SK-N-SH (cell line): ENCODE results near the gene KCNJ12.
"Not testable (repeated sequence)": the region's sequence is repeated elsewhere in the genome, so short reads cannot be mapped to it uniquely, and the experiment has no call there.

Experiments used
- GABPA ChIP-seq: IDR thresholded peaks from 2 replicates; pipeline ENCODE4 v1.4.0; 2012; ENCODE audit warnings: low read depth, mild to moderate bottlenecking
- MXI1 ChIP-seq: IDR thresholded peaks from 2 replicates; pipeline ENCODE4 v1.6.1; 2012; ENCODE audit warnings: mild to moderate bottlenecking, low read depth, low read length, improper control_type of control experiment

DNA sequence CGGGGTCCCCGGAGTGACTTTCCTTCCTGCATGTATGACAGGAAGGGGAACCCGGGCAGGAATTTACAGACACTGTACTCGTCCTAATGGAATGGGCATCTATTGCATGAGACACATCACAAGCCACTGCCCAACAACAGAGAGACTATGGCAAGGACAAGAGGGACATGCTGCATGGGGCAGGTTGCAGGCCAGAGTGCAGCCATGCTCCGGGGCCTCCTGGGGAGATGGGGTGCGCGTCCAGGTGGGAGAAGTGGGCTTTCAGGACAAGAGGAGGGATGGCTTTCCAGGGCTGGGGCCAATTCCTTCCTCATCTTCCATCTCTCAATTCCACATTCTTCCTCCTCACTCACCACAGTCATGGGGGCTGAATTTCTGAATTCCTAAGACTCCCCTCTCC lies 60.3 kb downstream of the KCNJ12 start:
- not testable (repeated sequence) for TF ChIP-seq GABPA, MXI1
